ENCODE results near the gene PDGFC. TPM values are rescaled to one million over a fixed set of nuclear protein-coding genes. Genes with fewer than 3 reads are reported as not detected.

PDGFC gene
- total RNA-seq, 1 experiment from 2014 or later = 9.8 TPM

GRCh38 chr4:156959298-156959702 lies 12.3 kb downstream of the PDGFC start:
- no TSS peak for BruUV-seq (replicated peaks)
- Histone ChIP-seq H3K27ac (ENCODE audit: low read depth, low read length) (no peak overlapping the region), H3K4me3 (replicated peaks in 1 of 2; ENCODE audit: low read depth in 1 of 2, low read length in 2 of 2) (no peak overlapping the region), H3K36me3 (ENCODE audit: control insufficient read depth in 1 of 2, insufficient read depth in 2 of 2, low read length in 2 of 2) (no peaks in the 10 kb centered on the region), H3K9me3 (ENCODE audit: control insufficient read depth in 1 of 2, insufficient read depth in 1 of 2, low read depth in 1 of 2, low read length in 2 of 2) (no peaks in the 10 kb centered on the region), H3K79me2 (ENCODE audit: insufficient read depth, low read length) (no peaks in the 10 kb centered on the region; the same call in 1 of the 2 replicates), H3K4me2 (ENCODE audit: low read length) (no peak overlapping the region), H2AFZ (ENCODE audit: low read depth, low read length, poor library complexity, severe bottlenecking) (no peak overlapping the region), H3K9ac (ENCODE audit: low read length) (no peak overlapping the region), H4K20me1 (ENCODE audit: insufficient read depth) (no peaks in the 10 kb centered on the region), H3K27me3 (ENCODE audit: insufficient read depth, low read length) (no peaks in the 10 kb centered on the region), H3K9me2 (ENCODE audit: insufficient read depth) (no peaks in the 10 kb centered on the region), H3K4me1 (ENCODE audit: control insufficient read depth in 1 of 2, insufficient read depth in 2 of 2, low read length in 2 of 2) (peaks cover 3 to 18% of the 10 kb centered on the region in 2 experiments; a peak in 3 of 4 replicates)
- CTCF ChIA-PET = interaction anchor here (1.5 kb wide), 1 partner anchor 9 kb away, joined by 4 read pairs; no protein-coding TSS in a partner anchor
- RAD21 ChIA-PET (ENCODE audit: low non-redundant PET in 1 of 2, low total read pairs in 2 of 2, uncharacterized antibody in 2 of 2, unreplicated experiment in 2 of 2) = no interaction called here
- no peak for ATAC-seq
- intact Hi-C loops (cut with micrococcal nuclease) = no loop called here
- POLR2A ChIA-PET = no interaction called here
- no peak for DNase-seq (ENCODE audit: low read depth, low spot score)
- TF ChIP-seq ZBTB33 (IDR thresholded peaks at IDR 0.05; ENCODE audit: extremely low read depth, insufficient replicate concordance, low read length) = no peak
- no peak for TF ChIP-seq TCF7L2 (IDR thresholded peaks at IDR 0.05; ENCODE audit: borderline replicate concordance, extremely low read depth, insufficient read depth, insufficient read length)
- no peak for TF ChIP-seq ATF3 (IDR thresholded peaks at IDR 0.05)
- no peak for TF ChIP-seq FOSL1 (IDR thresholded peaks at IDR 0.05; ENCODE audit: low read depth)
- TF ChIP-seq EZH2phosphoT487 (IDR thresholded peaks at IDR 0.05; ENCODE audit: borderline replicate concordance) = no peak
- no peak for TF ChIP-seq SP1 (IDR thresholded peaks at IDR 0.05; ENCODE audit: low read depth)
- TF ChIP-seq ZFX (IDR thresholded peaks at IDR 0.05) = no peak
- TF ChIP-seq YY1 (IDR thresholded peaks at IDR 0.05; ENCODE audit: extremely low read depth, insufficient replicate concordance, low read depth, low read length) = no peak
- TF ChIP-seq POLR2A (IDR thresholded peaks at IDR 0.05; ENCODE audit: borderline replicate concordance, extremely low read depth, insufficient read depth, insufficient read length) = no peak
- no peak for TF ChIP-seq ELF1 (IDR thresholded peaks at IDR 0.05; ENCODE audit: borderline replicate concordance, low read depth)
- no peak for TF ChIP-seq CBX3 (IDR thresholded peaks at IDR 0.05; ENCODE audit: low read depth)
- TF ChIP-seq SIN3A (IDR thresholded peaks at IDR 0.05; ENCODE audit: low read depth) = no peak
- TF ChIP-seq CEBPB (IDR thresholded peaks at IDR 0.05; ENCODE audit: low read depth) = no peak
- no peak for TF ChIP-seq CTCF (IDR thresholded peaks at IDR 0.05 in 2 of 3, conservative IDR thresholded peaks at IDR 0.05 in 1 of 3; ENCODE audit: borderline replicate concordance in 1 of 3, insufficient read depth in 1 of 3, low read depth in 2 of 3, low read length in 2 of 3)
- no peak for TF ChIP-seq MAX (IDR thresholded peaks at IDR 0.05)
